ENCODE measurements around the gene SWAP70. TPM values are rescaled to one million over a fixed set of nuclear protein-coding genes. Genes with fewer than 3 reads are reported as not detected.

Gene SWAP70
- total and polyA plus RNA-seq, 9 of the 15 experiments (the other 6 are each of a cell fraction or from before 2014, with no cell fraction given), result 1.7 to 4.9 (median 3.9) TPM

GRCh38 chr11:9747828-9748227 is 84.0 kb downstream of the SWAP70 start (continued):
- TF ChIP-seq RREB1 (CRISPR knock-in tag; IDR thresholded peaks at IDR 0.05) (no peak), STAG1 (CRISPR knock-in tag; IDR thresholded peaks at IDR 0.05; ENCODE audit: borderline replicate concordance) (no peak), MGA (IDR thresholded peaks at IDR 0.05) (no peak), ID3 (CRISPR knock-in tag; IDR thresholded peaks at IDR 0.05) (no peak), ID3 (tag; IDR thresholded peaks at IDR 0.05) (no peak), ZBTB7A (IDR thresholded peaks at IDR 0.05; ENCODE audit: borderline replicate concordance, control insufficient read depth, low read depth, low read length) (no peak)

Data from K562 (cell line).